ENCODE data around the gene SLC12A8.
"Not testable (repeated sequence)": the region's sequence is repeated elsewhere in the genome, so short reads cannot be mapped to it uniquely, and the experiment has no call there.

SLC12A8 gene

DNA sequence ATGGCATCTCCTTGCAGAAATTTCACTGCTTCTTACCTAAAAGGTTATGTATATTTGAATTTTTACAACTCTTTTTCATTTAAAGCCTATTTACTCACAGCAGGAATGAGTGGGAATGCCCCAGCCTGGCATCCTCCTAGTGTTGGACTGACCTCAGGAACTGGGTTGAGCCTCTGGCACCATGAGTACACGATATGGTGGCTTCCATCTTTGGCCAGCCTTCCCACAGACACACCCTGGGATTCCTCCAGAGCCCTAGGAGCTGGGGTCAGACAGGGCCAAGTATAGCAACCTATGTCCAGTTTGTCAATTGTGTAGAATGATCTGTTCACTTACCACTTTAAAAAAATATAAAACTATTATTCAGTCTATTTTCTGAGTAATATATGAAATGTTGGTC lies 99.6 kb downstream of the SLC12A8 start:
- no peak for DNase-seq

DNA sequence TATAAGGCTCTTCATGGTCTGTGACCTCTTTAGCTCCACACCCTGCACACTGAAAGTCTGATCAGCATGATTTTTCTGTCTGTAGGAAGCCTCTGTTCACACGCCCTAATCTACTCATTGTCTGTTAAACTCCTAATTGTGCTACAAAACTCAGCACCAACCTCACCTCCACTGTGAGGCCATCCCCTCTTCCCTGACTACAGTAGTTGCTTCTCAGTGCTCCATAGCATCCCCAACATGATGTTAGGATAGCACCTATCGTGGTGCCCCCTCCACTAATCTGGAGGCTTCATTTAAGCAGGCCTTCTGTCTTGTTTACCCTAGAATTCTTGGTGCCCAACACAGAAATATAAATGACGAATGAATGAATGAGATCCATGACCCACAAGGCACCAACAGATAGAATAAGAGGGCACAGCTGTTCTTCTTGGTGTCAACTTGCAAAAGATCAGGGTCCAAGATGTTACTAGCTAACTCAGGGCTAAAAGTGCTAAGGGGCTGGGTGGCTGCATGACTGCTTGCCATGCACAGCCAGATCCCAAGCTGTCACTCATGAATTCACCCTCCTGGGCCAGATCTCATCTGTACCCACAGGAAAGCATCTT lies 101.6 kb downstream of the SLC12A8 start:
- no peak for DNase-seq

DNA sequence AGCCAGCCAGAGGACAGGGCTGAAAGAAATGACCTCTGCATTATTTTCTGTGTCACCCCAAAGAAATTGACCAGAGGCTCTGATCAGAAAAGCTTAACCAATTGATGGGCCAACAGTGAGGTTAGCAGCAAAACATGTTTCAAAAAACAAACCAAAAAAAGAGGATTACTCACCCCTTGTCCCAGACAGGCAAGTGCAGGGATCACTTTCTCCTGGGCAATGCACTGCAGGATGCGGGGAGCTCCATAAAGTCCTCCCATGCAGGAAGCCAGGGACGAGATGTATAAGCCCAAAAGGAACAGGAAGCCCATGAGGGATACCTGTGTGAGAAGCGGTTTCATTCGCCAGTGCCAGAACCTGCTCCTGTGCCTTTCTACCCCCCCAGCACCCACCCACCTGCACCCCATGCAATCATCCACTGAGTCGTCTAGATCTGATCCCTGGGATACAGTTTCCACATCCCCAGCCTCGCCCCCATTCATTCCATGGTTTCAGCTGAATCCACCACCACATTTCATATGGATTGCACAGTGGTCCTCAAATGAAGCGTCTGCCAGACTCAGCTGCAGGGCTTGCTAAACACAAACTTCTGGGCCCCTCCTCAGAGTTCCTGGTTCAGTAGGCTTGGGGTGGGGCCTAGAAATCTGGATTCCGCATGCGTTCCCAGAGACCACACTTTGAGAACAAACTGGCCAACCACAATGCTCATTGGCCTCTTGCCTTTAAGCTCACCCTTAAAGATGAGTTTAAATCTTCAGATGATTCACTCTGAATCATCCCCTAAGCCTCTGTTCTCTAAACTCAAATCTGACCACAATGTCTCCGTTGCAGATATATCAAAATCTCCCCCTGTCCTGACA lies 102.3 kb downstream of the SLC12A8 start:
- no peak for DNase-seq

DNA sequence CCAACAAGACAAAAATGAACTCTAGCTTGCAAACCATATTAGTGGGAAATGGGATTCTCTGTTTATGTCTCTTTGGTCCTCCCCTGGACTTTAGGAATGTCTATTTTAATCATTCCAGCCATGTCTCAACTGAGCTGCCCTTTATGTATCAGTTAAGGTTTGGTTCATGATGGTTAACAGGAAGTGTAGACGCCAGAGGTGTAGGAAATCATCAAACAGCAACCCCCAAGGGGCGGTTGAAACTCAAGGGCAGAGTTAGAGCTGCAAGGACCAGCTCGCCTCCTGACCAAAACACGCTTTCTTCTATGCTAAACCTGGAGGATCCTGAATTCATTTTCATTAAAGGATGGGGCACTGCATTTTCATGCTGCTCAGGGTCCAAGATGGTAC lies 103.0 kb downstream of the SLC12A8 start:
- DNase-seq, result no peak

DNA sequence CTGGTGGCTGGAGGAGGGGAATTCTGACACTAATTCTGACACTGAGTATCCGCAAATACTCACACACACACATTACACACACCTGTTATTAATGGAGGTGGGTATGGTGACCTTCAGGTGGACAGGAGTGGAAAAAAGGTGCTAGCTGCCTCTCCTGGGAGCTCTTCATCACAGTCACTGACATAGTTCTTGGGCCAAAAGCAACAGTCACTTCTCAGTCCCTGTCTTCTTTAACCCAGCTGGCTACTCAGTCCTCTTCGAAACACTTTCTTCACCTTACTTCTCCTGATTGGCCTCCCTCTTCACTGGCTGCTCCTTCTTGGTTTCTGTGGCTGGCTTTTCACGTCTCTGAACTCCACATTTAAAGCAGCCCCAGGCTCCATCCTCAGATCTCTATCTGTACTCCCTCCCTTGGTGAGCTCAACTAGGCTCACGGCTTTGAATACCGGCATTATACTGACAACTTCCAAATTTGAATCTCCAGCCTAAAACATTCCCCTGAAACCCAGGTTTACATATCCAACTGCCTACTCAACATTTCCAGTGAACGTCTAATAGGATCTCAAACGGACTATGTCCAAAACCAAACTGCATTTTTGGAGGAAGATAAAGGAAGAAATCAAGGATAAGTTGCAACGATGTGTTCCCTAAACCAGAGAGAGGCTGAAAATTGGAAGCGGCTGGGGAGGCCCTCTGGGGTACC lies 103.6 kb downstream of the SLC12A8 start:
- no peak for DNase-seq

DNA sequence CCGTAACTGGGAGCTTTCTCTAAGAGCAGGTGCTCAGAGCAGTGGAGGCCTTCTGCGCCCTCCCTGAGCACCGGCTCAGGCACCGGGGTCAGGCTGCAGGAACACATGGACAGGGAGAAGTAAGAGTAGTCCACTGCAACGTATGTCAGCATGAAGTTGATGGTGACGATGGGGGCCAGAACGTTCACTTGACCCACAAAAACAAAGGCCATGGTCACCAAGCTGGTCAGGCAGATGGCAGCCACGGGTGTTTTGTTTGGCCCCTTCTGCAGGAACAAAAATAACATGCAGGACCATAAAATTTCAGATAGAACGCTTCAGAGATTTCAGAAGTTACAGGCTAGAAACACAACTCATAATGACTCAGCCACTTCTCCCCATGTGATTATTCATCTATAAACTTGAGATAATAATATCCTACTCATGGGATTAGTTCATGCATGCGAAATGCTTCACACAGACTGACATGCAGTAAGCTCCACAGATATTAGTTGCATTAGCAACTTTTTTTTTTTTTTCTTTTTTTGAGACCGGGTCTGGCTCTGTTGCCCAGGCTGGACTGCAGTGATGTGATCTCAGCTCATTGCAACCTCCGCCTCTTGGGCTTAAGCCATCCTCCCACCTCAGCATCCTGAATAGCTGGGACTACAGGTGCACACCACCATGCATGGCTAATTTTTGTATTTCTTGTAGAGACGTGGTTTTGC lies 104.5 kb downstream of the SLC12A8 start:
- DNase-seq, result no peak

DNA sequence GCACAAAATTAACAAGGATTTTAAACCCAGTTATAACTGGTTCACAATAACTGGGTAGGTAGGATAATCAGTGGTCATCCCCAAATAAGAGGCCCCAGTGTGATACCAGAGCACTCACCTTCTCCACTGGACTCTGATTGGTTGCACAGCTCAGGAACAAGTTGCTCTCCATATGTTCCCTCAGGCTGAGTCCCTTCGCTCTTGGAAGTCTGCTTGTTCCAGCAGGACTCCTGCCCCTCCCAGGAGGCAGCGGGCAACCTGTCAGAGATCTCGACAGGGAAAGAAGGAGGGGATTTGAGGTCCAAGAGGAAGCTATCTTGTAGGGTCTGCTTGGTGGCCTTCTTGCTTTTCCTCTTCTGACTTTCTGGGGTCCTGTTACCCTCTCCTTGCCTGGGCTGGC lies 105.2 kb downstream of the SLC12A8 start:
- no peak for DNase-seq

DNA sequence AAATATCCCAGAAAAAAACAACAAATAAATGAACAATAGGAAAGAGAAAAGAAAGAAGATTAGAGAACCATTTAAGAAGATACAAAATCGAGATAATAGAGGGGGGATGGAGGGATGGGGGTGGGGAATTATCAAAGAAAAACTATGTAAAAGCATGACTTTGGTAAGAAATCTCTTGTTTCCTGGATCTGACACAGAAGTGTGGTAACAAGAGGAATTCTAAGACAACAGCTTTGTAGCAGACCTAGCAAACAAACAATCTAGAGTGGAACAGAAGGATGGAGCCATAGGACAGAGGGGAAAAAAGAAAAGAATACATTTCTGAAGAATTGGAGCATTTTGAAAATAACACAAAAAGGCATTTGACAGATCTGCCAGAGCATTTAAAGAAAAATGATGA lies 107.4 kb downstream of the SLC12A8 start:
- DNase-seq, result no peak

DNA sequence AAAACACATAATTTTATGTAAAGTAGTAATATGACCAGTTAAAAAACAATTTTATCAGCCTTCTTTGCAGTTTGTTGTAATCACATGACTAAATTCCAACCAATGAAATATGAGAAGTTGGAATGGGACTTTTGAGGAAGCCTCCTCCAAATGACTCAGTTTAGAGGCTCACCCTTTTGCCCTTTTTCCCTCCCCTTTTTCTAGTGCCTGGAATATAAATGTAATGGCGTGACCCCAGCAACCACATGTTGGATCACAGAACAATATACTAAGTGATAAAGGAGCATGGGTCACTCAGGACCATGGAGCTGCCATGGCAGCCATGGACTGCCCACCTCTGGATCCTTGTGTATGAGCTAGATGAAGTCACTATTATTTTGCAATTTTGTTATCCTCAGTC lies 107.9 kb downstream of the SLC12A8 start:
- no peak for DNase-seq

DNA sequence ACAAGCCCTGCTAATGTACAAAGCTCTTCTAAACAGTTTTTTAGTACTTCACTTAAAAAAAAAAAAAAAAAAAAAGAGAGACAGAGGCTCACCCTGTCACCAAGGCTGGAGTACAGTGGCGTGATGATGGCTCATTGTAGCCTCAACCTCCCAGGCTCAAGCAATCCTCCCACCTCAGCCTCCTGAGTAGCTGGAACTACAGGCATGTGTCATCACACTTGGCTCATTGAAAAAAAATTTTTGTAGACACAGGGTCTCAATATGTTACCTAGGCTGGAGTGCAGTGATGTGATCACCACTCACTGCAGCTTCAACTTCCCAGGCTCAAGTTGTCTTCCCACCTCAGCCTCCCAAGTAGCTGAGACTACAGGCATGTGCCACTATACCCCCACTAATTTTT lies 109.1 kb downstream of the SLC12A8 start:
- DNase-seq, result no peak

DNA sequence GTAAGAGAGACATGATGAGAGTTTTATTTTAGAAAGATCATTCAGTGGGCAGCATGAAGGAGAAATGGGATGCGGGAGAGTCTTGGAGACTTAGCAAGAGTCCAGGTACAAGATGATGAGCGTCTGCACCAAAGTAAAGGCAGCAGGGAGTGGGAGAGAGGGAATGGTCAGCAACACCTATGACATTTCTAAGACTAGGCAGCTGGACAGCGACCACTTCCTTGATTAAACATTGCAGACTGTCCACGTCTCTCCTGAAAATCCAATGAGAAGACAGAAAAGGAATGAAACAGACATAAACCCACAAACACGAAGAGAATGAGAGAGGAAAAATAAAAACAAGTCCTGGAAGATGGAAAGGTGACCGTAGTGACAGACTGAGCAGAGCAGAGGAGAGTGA lies 110.1 kb downstream of the SLC12A8 start:
- DNase-seq, result no peak

DNA sequence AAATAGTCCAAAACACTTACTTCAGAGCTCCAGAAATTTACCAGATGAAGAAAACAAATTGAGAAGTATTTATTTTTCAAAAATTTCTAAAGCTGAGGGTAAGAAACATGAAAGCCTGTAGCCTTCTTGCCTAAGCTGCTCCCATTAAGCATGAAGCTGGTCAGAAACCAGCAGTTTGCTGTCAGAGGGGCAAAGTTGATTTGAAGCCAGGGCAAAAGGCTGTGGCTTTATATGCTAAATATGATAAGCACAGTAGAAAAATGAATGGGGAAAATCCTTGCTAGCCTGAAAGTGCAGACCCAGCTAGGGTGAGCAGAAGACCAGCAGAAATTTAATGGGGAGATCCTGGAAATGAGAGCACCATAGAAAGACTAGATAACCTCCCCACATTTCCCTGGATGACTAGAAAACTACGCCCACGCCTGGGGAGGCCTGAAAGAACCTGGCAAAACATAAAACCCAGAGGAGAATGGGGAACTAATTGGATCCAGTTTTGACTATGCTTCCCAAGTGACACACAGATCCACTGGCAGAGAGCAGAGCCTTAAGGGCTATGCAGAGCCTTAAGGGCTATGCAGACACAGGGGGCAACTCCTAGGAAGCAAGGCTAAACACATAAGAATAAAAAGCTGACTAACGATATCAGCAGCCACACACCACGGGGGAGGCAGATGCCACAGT lies 113.8 kb downstream of the SLC12A8 start:
- DNase-seq, result no peak

DNA sequence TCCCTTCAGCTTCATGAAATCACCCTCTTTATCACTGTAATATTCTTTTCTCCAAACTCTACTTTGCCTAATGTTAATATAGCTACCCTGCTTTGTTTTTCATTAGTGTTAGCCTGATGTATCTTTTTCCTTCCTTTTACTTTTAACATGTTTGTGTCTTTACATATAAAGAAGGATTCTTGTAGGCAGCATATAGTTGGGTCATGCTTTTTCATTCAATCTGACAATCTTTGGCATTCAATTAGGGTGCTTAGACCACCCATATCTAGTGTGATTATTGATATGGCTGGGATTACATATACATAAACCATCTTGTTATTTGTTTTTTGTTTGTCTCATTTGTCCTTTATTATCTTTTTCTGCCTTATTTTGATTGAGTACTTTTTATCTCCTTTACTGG lies 121.9 kb downstream of the SLC12A8 start:
- no peak for DNase-seq

DNA sequence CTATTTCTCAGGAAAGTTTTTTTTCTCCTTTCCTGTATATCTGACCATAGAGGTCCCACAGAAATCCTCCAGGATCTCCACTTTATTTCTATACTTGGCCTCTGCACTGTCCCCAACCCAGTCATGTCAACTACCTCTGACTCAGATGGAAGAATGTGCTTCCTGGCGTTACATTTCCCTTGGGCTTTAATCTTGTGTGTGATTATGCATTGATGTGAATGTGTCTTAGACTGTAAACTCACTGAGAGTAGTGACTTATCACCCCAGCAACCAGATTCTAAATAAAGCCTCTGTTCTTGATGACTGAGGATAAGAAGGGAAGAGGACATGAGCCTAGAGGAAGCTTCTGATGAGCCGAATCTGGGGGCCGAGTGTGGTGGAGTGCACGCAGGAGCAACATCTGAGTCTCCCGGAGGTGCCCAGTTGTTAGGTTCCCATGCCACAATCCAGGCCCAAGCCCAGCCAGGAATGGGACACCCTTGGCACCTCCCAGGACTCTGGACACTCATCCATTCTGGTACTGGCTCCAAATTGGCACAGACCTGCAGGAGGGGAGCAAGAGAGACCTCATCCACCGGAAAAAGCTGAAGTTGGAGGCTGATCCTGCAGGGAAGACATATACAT lies 124.7 kb downstream of the SLC12A8 start:
- DNase-seq, result no peak

DNA sequence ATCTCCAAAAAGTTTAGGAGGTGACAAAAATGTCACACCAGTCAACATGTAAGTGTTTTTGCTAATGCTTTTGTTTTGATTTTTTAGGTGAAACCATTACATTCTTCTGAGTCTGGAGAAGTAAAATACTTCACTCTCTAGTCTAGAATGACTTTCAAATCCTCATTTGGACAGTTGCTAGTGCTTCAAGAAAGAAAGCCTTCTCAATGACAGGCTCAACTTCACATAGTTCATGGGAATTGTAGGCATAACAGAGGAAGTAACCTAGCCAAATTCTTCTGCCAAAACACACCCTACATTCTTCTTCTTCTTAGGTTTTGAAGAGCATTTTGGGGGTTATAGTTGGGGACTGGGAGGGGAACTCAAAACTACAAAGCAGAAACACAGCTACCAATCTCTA lies 127.4 kb downstream of the SLC12A8 start:
- DNase-seq, result no peak

DNA sequence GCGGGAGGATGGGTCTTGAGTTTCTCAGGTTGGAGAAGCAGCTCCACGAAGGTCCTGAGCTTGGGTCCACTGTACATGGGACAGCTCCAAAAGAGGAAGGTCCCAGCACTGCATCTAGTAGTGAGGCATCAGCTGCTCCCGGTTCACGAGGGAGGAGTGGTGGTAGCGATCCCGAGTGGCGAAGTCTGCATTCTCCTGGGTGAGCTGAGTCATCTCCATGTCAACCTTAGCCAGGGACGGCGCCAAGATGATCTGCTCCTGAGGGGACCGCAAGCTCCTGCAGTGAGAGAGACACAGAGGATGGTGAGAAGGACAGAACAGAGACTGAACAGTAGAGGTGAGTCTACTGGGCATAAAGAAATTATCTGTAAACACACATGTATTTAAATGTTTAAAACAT lies 128.8 kb downstream of the SLC12A8 start:
- no peak for DNase-seq

DNA sequence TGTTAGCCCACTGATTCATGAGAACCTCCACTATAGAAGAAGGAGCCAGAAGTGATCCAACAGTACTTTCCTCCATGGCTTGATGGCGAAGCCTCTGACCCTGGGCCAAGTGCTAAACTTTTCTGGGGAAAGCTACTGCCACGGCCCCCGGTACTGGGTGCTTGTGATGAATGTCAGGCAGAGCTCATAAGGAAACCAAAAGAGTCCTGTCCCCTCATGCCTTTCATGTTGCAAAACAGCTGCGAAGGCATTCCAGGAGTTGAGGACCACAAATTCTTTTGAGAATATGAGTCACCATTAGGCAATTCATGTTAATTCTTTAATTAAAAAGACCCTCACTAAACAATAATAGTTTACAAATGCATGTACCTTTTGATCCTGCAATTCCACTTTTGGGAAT lies 130.2 kb downstream of the SLC12A8 start:
- not testable (repeated sequence) for DNase-seq

DNA sequence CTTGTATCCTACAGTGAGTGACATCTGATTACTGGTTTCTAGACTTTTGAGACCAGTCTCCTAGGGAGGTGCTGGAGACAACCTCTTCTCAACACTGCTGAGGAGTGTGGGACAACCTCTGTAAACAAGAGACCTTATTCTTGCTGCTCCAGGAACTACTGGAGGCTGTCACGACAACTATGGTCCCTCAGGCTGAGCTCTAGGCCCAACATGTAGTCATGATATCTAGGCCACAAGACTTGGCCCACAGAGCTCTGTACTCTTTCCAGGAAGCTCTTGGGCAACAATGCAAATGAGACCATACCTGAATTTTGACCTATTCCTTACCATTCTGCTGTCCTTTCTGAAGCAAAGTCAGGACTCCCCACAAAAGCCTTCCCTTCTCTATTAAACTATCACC lies 132.5 kb downstream of the SLC12A8 start:
- no peak for DNase-seq

DNA sequence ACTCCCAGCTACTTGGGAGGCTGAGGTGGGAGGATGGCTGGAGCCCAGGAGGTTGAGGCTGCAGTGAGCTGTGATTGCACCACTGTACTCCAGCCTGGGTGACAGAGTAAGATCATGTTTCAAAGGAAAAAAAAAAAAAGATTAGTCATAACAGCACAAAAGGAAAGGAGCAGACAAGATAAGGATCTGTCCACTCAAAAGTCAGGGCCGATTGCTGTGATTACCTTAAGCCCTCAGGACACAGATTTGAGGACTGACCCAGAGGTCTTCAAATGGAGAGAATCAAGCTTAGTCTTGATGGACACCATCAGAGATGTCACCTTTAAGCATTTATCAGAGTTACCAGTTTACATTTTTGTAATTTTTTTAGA lies 132.9 kb downstream of the SLC12A8 start:
- DNase-seq, result no peak

DNA sequence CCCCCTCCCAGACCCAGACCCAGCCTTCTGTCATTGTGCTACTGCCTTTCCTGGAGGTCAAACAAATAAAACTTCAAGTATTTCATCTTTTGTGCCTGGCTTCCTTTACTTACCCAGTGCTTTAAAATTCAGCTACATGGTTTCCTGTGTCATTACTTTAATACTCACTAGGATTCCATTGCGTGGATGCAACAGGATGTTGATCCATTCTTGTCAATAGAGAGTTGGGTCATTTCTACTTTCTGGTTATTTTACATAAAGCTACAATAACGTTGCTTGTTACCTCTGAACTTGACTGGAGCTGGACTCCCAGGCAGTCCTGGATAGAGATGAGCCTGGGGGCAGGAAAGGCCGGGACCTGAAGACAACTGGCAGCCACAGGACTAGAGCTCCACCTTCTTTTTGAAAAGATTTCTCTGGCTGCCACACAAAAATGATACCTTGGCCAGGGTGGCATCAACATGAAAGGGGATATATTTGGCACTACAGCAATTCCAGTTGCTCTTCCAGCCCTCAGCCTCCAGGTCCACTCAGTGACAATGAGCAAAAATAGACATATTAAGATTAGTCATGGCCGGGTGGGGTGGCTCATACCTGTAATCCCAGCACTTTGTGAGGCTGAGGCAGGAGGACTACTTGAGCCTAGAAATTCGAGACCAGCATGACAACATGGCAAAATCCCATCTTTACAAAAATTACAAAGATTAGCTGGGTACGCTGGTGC lies 133.4 kb downstream of the SLC12A8 start:
- DNase-seq, result no peak

DNA sequence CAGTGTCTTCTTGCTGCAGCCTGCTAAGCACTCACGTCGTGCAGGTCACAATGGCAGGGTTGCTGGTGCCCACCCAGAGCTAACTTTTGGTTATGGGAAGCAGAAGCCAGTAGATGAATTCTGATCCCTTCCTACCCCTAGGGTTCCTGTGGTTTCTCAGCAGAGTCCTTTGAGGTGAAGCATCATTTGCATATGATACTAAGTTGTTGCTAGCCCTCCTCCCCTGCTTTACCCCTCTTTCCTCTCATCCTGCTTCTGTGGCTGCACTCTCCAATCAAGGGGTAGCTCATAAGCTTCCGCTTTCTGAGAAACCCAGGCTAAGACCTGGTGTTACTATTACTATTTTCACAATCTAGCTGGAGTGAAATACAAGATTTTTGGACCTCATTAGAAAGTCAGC lies 134.7 kb downstream of the SLC12A8 start:
- DNase-seq, result no peak

Data from right kidney (tissue), 1 donor.